HG03342 (cell line): ENCODE data around the gene LYST.
"Not testable (repeated sequence)": the region's sequence is repeated elsewhere in the genome, so short reads cannot be mapped to it uniquely, and the experiment has no call there.

Experiments used
- ATAC-seq: cut with Tn5 transposase; IDR thresholded peaks from one replicate; pipeline ENCODE4 v1.9.1; 2021; ENCODE audit warnings: mild to moderate bottlenecking, moderate library complexity; ENCODE audit not compliant: unreplicated experiment

The LYST gene

GRCh38 chr1:235866205-235866912, at the start of gene LYST:
LYST (minus strand) TSS chr1:235866906; CDS start chr1:235830417, 36,489 bp downstream.
- peak; percentile 46 for ATAC-seq

GRCh38 chr1:235915489-235915888, 48.8 kb upstream of the LYST start:
- not testable (repeated sequence) for ATAC-seq

GRCh38 chr1:235913311-235913710, 46.6 kb upstream of the LYST start:
- no peak for ATAC-seq

GRCh38 chr1:235911876-235912275, 45.2 kb upstream of the LYST start:
- ATAC-seq = no peak

- ATAC-seq = no peak
Observed at GRCh38 chr1:235911300-235911662, 44.6 kb upstream of the LYST start.

GRCh38 chr1:235910357-235911299, 43.9 kb upstream of the LYST start:
- ATAC-seq = peak; percentile 68

- ATAC-seq = no peak
Observed at GRCh38 chr1:235908742-235909520, 42.2 kb upstream of the LYST start.

GRCh38 chr1:235907897-235908240, 41.2 kb upstream of the LYST start:
- no peak for ATAC-seq

GRCh38 chr1:235907187-235907896, 40.6 kb upstream of the LYST start:
- no peak for ATAC-seq

GRCh38 chr1:235906436-235906835, 39.7 kb upstream of the LYST start:
- no peak for ATAC-seq

GRCh38 chr1:235903809-235904208, 37.1 kb upstream of the LYST start:
- not testable (repeated sequence) for ATAC-seq

GRCh38 chr1:235902677-235903542, 36.2 kb upstream of the LYST start:
- no peak for ATAC-seq

GRCh38 chr1:235901461-235901860, 34.8 kb upstream of the LYST start:
- no peak for ATAC-seq

- ATAC-seq = no peak
Observed at GRCh38 chr1:235898126-235898525, 31.4 kb upstream of the LYST start.

GRCh38 chr1:235893840-235894239, 27.1 kb upstream of the LYST start:
- no peak for ATAC-seq

- ATAC-seq = no peak
Observed at GRCh38 chr1:235892734-235893413, 26.2 kb upstream of the LYST start.

GRCh38 chr1:235892202-235892601, 25.5 kb upstream of the LYST start:
- ATAC-seq = no peak

- ATAC-seq = peak; percentile 76
Observed at GRCh38 chr1:235888119-235888643, 21.5 kb upstream of the LYST start.

GRCh38 chr1:235887676-235888075, 21.0 kb upstream of the LYST start:
- peak; percentile 18 for ATAC-seq
